Esophagus squamous epithelium (tissue), 4 donors: Measurements from ENCODE around the gene TRA2B.

Source experiments
- POLR2A ChIP-seq, 4 donors: fragments of 450-650 bp; IDR thresholded peaks; one replicate each; pipeline ENCODE4 v1.6.1; 2017; ENCODE audit warnings: antibody characterized with exemption in 4 of 4, mild to moderate bottlenecking in 4 of 4, moderate library complexity in 3 of 4
- TF ChIP-seq, protein P1 (sequence below), 6 experiments: fragments of 450-650 bp in 4 of 6; fragments of 200-600 bp in 2 of 6; sonication (generic) in 2 of 6; IDR thresholded peaks; one replicate each; pipeline ENCODE4 v1.5.1; 2016 to 2019; ENCODE audit warnings: antibody characterized with exemption in 6 of 6, mild to moderate bottlenecking in 4 of 6, moderate library complexity in 4 of 6

DNA sequence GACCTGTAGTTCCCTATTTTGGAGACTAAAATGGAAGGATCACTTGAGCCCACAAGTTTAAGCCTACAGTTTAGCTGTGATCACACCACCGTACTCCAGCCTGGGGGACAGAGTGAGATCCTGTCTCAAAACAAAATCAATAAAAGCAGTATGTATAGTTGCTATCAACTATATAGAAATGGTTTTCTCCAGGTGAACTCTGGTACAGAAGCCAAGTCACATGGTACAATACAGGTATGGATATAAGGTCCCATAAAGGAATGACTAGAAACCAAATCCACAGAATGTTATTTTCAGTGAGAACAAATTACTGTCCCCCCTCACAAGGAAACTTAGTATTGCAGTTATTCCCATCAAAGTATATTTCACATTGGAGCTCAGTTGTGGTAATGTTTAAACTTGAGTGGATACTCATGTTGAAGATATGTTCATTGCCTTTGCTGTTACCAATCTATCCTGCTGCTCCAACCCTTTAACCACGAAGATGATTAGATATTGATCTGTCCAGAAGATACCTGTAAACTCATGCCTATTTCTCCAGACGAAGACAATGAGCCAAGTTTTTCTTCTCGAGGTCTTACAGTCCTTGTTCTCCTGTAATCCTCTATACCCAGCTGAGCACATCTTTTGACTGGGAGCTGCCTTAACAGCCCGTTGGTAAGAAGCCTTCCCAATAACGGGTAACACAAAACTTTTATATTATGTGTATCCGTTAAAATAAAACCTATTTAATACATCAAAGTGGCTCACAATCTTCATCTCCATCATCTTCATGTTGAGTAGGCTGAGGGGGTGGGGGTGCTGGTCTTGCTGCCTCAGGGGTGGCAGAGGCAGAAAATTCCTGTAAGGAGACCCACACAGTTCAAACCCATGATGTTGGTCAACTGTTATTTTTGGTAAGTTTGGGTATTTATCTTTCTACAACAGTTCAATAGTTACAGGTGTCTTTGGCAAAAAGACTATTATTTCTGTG is 24.6 kb downstream of the TRA2B start:
- TF ChIP-seq POLR2A (IDR thresholded peaks at IDR 0.05) = no peak
- TF ChIP-seq, protein P1, sequence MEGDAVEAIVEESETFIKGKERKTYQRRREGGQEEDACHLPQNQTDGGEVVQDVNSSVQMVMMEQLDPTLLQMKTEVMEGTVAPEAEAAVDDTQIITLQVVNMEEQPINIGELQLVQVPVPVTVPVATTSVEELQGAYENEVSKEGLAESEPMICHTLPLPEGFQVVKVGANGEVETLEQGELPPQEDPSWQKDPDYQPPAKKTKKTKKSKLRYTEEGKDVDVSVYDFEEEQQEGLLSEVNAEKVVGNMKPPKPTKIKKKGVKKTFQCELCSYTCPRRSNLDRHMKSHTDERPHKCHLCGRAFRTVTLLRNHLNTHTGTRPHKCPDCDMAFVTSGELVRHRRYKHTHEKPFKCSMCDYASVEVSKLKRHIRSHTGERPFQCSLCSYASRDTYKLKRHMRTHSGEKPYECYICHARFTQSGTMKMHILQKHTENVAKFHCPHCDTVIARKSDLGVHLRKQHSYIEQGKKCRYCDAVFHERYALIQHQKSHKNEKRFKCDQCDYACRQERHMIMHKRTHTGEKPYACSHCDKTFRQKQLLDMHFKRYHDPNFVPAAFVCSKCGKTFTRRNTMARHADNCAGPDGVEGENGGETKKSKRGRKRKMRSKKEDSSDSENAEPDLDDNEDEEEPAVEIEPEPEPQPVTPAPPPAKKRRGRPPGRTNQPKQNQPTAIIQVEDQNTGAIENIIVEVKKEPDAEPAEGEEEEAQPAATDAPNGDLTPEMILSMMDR (IDR thresholded peaks at IDR 0.05) = no peak
